MCF 10A (cell line): ENCODE data around the gene STYK1. TPM values are rescaled to one million over a fixed set of nuclear protein-coding genes. Genes with fewer than 3 reads are reported as not detected.

Experiments
- BruUV-seq: library from RNA; stranded (reverse); fragments of 400-500 nt; replicated peaks from 2 replicates; lab custom pipeline; 2021; lab: Mats Ljungman, UMichigan
- CTCF ChIA-PET: fragments of 300-600 bp; sonication (Branson Sonifier 250); formaldehyde crosslinking; extraction: SDS; loops from one replicate; lab custom pipeline; 2021; ENCODE audit warnings: antibody characterized with exemption, inconsistent platforms; lab: Yijun Ruan, JAX
- POLR2A ChIA-PET: fragments of 300-600, 350-650 bp; sonication (Branson Sonifier 250); formaldehyde crosslinking; extraction: SDS; loops from one replicate; lab custom pipeline; 2020; ENCODE audit warnings: antibody characterized with exemption, inconsistent platforms; lab: Yijun Ruan, JAX
- DNase-seq: peaks from one replicate; pipeline ENCODE4 v3.0.0-alpha.2; 2018; ENCODE audit not compliant: unreplicated experiment
- H3K27ac Mint-ChIP-seq: one replicate; pipeline ENCODE4 v1.8.0; 2022; ENCODE audit warnings: mild to moderate bottlenecking, low read depth, mixed read lengths; ENCODE audit not compliant: unreplicated experiment
- H3K27me3 Mint-ChIP-seq: one replicate; pipeline ENCODE4 v1.8.0; 2022; ENCODE audit warnings: mixed read lengths; ENCODE audit not compliant: insufficient read depth, unreplicated experiment
- H3K36me3 Mint-ChIP-seq: one replicate; pipeline ENCODE4 v1.8.0; 2022; ENCODE audit warnings: mild to moderate bottlenecking, moderate library complexity, mixed read lengths; ENCODE audit not compliant: insufficient read depth, unreplicated experiment
- H3K4me1 Mint-ChIP-seq: one replicate; pipeline ENCODE4 v1.8.0; 2022; ENCODE audit warnings: mixed read lengths; ENCODE audit not compliant: insufficient read depth, unreplicated experiment
- H3K4me3 Mint-ChIP-seq: one replicate; pipeline ENCODE4 v1.8.0; 2022; ENCODE audit warnings: mild to moderate bottlenecking, moderate library complexity, mixed read lengths; ENCODE audit not compliant: unreplicated experiment
- H3K9me3 Mint-ChIP-seq: one replicate; pipeline ENCODE4 v1.8.0; 2022; ENCODE audit warnings: mixed read lengths; ENCODE audit not compliant: unreplicated experiment
- intact Hi-C: fragments of 100-400 bp; cut with micrococcal nuclease; formaldehyde crosslinking; loops from 2 replicates; pipeline ENCODE4 v1.14.1; 2022
- total RNA-seq: library from RNA; stranded (reverse); gene quantifications from 2 replicates; pipeline ENCODE4 v1.2.3, GENCODE V29; 2022
- TF ChIP-seq, protein P1 (sequence below): fragments of 200-600 bp; IDR thresholded peaks from one replicate; pipeline ENCODE4 v1.8.0; 2022; ENCODE audit warnings: antibody characterized with exemption, mild to moderate bottlenecking; ENCODE audit not compliant: unreplicated experiment

STYK1 gene
- total RNA-seq, 1 experiment from 2014 or later = 0.14 TPM

GRCh38 chr12:10718279-10718821, 44.5 kb upstream of the STYK1 start:
- H3K4me1 Mint-ChIP-seq = peaks cover 46% of the 10 kb centered on the region
- CTCF ChIA-PET = interaction anchor here (0.7 to 4.3 kb wide), 6 partner anchors 29 to 932 kb away, joined by 3 to 42 read pairs (median 3); partner anchors contain the start of gene ETV6

DNA sequence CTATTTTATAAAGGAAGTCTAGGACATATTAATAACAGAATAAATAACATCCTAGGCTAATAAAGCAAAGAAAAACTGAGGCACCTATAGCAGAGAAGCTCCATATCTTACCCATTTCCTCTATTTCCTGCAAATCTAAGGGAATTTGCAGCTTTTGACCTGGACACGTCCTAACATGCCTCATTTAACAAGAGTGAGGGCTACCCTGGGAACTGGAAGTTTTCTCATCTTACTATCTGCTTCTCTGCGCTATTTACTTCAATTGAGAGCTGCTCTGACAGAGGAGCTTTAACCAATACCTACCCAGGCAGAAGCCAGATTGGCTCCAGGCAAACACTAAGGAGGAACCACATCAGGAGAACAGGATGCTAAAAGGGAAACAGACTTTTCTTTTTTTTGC, 43.6 kb upstream of the STYK1 start:
- Mint-ChIP-seq H3K36me3 (peaks cover 78% of the 10 kb centered on the region), H3K9me3 (no peaks in the 10 kb centered on the region), H3K4me3 (peak overlapping the region; percentile 99), H3K27me3 (no peaks in the 10 kb centered on the region), H3K4me1 (peaks cover 46% of the 10 kb centered on the region), H3K27ac (peak overlapping the region; percentile 98)
- intact Hi-C loops = loop anchor here (5.0 kb wide), 1 partner anchor 505 kb away; the partner anchor contains the start of gene GABARAPL1
- BruUV-seq = no TSS peak
- CTCF ChIA-PET = interaction anchor here (0.6 to 4.3 kb wide), 5 partner anchors 9 to 932 kb away, joined by 3 to 42 read pairs (median 3); partner anchors contain the start of gene ETV6
- TF ChIP-seq, protein P1, sequence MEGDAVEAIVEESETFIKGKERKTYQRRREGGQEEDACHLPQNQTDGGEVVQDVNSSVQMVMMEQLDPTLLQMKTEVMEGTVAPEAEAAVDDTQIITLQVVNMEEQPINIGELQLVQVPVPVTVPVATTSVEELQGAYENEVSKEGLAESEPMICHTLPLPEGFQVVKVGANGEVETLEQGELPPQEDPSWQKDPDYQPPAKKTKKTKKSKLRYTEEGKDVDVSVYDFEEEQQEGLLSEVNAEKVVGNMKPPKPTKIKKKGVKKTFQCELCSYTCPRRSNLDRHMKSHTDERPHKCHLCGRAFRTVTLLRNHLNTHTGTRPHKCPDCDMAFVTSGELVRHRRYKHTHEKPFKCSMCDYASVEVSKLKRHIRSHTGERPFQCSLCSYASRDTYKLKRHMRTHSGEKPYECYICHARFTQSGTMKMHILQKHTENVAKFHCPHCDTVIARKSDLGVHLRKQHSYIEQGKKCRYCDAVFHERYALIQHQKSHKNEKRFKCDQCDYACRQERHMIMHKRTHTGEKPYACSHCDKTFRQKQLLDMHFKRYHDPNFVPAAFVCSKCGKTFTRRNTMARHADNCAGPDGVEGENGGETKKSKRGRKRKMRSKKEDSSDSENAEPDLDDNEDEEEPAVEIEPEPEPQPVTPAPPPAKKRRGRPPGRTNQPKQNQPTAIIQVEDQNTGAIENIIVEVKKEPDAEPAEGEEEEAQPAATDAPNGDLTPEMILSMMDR = no peak
- POLR2A ChIA-PET = interaction anchor here (0.6 to 10.2 kb wide), 15 partner anchors 9 to 2000 kb away, joined by 3 to 192 read pairs (median 5); partner anchors contain the start of genes CDKN1B, GABARAPL1, LRP6 and MAGOHB
- DNase-seq = peak; percentile 86

More at GRCh38 chr12:10718279-10718821, 44.5 kb upstream of the STYK1 start:
- Mint-ChIP-seq H3K36me3 (peaks cover 71% of the 10 kb centered on the region), H3K27me3 (no peaks in the 10 kb centered on the region), H3K27ac (peak overlapping the region; percentile 98), H3K4me3 (peak overlapping the region; percentile 99), H3K9me3 (no peaks in the 10 kb centered on the region)
- intact Hi-C loops = loop anchor here (5.0 kb wide), 1 partner anchor 506 kb away; the partner anchor contains the start of gene GABARAPL1
- DNase-seq = peak; percentile 55
- POLR2A ChIA-PET = interaction anchor here (0.6 to 10.2 kb wide), 15 partner anchors 11 to 1028 kb away, joined by 3 to 192 read pairs (median 4); partner anchors contain the start of genes GABARAPL1, MAGOHB and SMIM10L1
- BruUV-seq = no TSS peak
- TF ChIP-seq, protein P1 = no peak

DNA sequence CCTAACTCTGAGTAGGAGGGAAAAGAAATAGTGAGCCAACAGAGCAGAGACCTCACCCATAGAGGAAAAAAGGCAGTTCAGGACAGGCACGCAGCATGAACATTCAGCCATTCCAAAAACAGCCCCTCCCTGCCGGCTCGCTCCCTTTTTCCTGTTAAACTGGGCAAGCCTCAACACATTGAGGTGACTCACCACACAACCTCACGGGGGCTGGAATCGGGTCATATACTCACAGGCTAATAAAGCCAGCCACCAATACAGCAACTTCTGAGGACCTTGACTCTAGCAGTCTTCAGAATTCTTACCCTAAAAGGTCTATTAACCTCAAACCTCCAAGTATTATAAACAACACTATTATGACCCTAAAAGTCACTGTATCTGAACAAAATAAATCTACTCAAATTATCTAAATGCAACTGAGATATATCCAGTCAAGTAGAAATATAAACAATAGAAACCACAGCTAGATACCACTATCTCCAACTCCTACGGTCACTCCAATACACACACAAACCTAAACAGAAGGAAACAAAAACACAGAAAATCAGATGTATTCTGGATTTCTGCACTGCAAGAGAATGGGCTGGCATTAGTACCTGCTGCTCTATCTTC, 43.0 kb upstream of the STYK1 start:
- intact Hi-C loops = loop anchor here (1.0 to 5.0 kb wide), 2 partner anchors 33 to 505 kb away; partner anchors contain the start of gene GABARAPL1
- H3K27ac Mint-ChIP-seq = peak overlapping the region; percentile 98
- ChIA-PET POLR2A (interaction anchor here (0.7 to 10.2 kb wide), 12 partner anchors 9 to 1550 kb away, joined by 3 to 192 read pairs (median 5); partner anchors contain the start of genes GABARAPL1, LRP6, MAGOHB and SMIM10L1), CTCF (interaction anchor here (0.6 to 4.3 kb wide), 5 partner anchors 9 to 1842 kb away, joined by 3 to 42 read pairs (median 3); no protein-coding TSS in a partner anchor)
- peaks cover 46% of the 10 kb centered on the region for H3K4me1 Mint-ChIP-seq
- no peaks in the 10 kb centered on the region for H3K27me3 Mint-ChIP-seq
- TSS peak; percentile 91 for BruUV-seq
- H3K36me3 Mint-ChIP-seq = peaks cover 78% of the 10 kb centered on the region
- peak overlapping the region; percentile 99 for H3K4me3 Mint-ChIP-seq
- TF ChIP-seq, protein P1 = no peak
- H3K9me3 Mint-ChIP-seq = no peaks in the 10 kb centered on the region
- peak; percentile 97 for DNase-seq
